Measurements from ENCODE around the gene PHTF1. TPM values are rescaled to one million over a fixed set of nuclear protein-coding genes. Genes with fewer than 3 reads are reported as not detected.

The PHTF1 gene
- total RNA-seq, 4 donors from 2014 or later: 3.6 to 9.5 (median 5.9) TPM

GRCh38 chr1:113681596-113682337 is 77.5 kb downstream of the PHTF1 start:
- DNase-seq: no peak
- Histone ChIP-seq H3K27ac (no peak overlapping the region), H3K27me3 (no peaks in the 10 kb centered on the region), H3K4me1 (peaks cover 0 to 24% (median 0%) of the 10 kb centered on the region in 3 donors), H3K9me3 (no peaks in the 10 kb centered on the region), H3K4me3 (no peak overlapping the region), H3K36me3 (peaks cover 0 to 28% (median 0%) of the 10 kb centered on the region in 3 donors)
- WGBS, 2 donors: 87 to 92% methylated on average over 7 of the region's 7 CpGs
- TF ChIP-seq POLR2A (IDR thresholded peaks at IDR 0.05): no peak
- no peak for TF ChIP-seq CTCF (IDR thresholded peaks at IDR 0.05)
- intact Hi-C loops (cut with DNase I): no loop called here

- Histone ChIP-seq H3K4me3 (no peak overlapping the region), H3K36me3 (peaks cover 0 to 33% (median 0%) of the 10 kb centered on the region in 3 donors), H3K27me3 (no peaks in the 10 kb centered on the region), H3K9me3 (no peaks in the 10 kb centered on the region), H3K27ac (no peak overlapping the region), H3K4me1 (peaks cover 0 to 8% (median 0%) of the 10 kb centered on the region in 3 donors)
- TF ChIP-seq CTCF (IDR thresholded peaks at IDR 0.05): no peak
- intact Hi-C loops (cut with DNase I): loop anchor here (10.0 kb wide), 1 partner anchor 533 kb away; no protein-coding TSS in a partner anchor
- no peak for DNase-seq
Observed at GRCh38 chr1:113678159-113678469, 81.2 kb downstream of the PHTF1 start.

- TF ChIP-seq POLR2A (IDR thresholded peaks at IDR 0.05) (no peak), CTCF (IDR thresholded peaks at IDR 0.05) (peak in 5 of 6 experiments; percentile 28 to 53 (median 48))
- 42 to 52% methylated on average over 7 of the region's 7 CpGs for WGBS, 2 donors
- Histone ChIP-seq H3K4me3 (no peak overlapping the region), H3K4me1 (peaks cover 0 to 8% (median 0%) of the 10 kb centered on the region in 3 donors), H3K27me3 (no peaks in the 10 kb centered on the region), H3K27ac (no peak overlapping the region), H3K36me3 (peaks cover 0 to 33% (median 0%) of the 10 kb centered on the region in 3 donors), H3K9me3 (no peaks in the 10 kb centered on the region)
- DNase-seq: no peak
- intact Hi-C loops (cut with DNase I): loop anchor here (10.0 kb wide), 1 partner anchor 533 kb away; no protein-coding TSS in a partner anchor
Observed at GRCh38 chr1:113677250-113678158, 81.8 kb downstream of the PHTF1 start.

GRCh38 chr1:113676524-113676923 is 82.8 kb downstream of the PHTF1 start:
- peaks cover 0 to 34% (median 0%) of the 10 kb centered on the region in 3 donors for H3K36me3 ChIP-seq
- H3K27ac ChIP-seq: no peak overlapping the region
- H3K9me3 ChIP-seq: no peaks in the 10 kb centered on the region
- intact Hi-C loops (cut with DNase I): loop anchor here (10.0 kb wide), 1 partner anchor 532 kb away; no protein-coding TSS in a partner anchor
- TF ChIP-seq POLR2A (IDR thresholded peaks at IDR 0.05) (no peak), CTCF (IDR thresholded peaks at IDR 0.05) (no peak)
- peaks cover 0 to 8% (median 0%) of the 10 kb centered on the region in 3 donors for H3K4me1 ChIP-seq
- WGBS, 2 donors: 93 to 97% methylated on average over 5 of the region's 5 CpGs
- DNase-seq: no peak
- no peak overlapping the region for H3K4me3 ChIP-seq
- no peaks in the 10 kb centered on the region for H3K27me3 ChIP-seq

- 75 to 78% methylated on average over 2 of the region's 2 CpGs for WGBS, 2 donors
- H3K27me3 ChIP-seq: no peaks in the 10 kb centered on the region
- H3K4me1 ChIP-seq: peaks cover 0 to 8% (median 0%) of the 10 kb centered on the region in 3 donors
- no peaks in the 10 kb centered on the region for H3K9me3 ChIP-seq
- H3K4me3 ChIP-seq: no peak overlapping the region
- peaks cover 0 to 33% (median 0%) of the 10 kb centered on the region in 3 donors for H3K36me3 ChIP-seq
- intact Hi-C loops (cut with DNase I): loop anchor here (10.0 kb wide), 1 partner anchor 531 kb away; no protein-coding TSS in a partner anchor
- no peak for DNase-seq
- TF ChIP-seq POLR2A (IDR thresholded peaks at IDR 0.05) (no peak), CTCF (IDR thresholded peaks at IDR 0.05) (no peak)
- no peak overlapping the region for H3K27ac ChIP-seq
Observed at GRCh38 chr1:113675302-113675701, 84.0 kb downstream of the PHTF1 start.
